HG03520 (cell line): ENCODE results near the gene ASAH2B.
"Not testable (repeated sequence)": the region's sequence is repeated elsewhere in the genome, so short reads cannot be mapped to it uniquely, and the experiment has no call there.

Experiments used
- ATAC-seq: cut with Tn5 transposase; IDR thresholded peaks from one replicate; pipeline ENCODE4 v1.9.1; 2021; ENCODE audit warnings: mild to moderate bottlenecking, moderate library complexity; ENCODE audit not compliant: unreplicated experiment

ASAH2B gene

DNA sequence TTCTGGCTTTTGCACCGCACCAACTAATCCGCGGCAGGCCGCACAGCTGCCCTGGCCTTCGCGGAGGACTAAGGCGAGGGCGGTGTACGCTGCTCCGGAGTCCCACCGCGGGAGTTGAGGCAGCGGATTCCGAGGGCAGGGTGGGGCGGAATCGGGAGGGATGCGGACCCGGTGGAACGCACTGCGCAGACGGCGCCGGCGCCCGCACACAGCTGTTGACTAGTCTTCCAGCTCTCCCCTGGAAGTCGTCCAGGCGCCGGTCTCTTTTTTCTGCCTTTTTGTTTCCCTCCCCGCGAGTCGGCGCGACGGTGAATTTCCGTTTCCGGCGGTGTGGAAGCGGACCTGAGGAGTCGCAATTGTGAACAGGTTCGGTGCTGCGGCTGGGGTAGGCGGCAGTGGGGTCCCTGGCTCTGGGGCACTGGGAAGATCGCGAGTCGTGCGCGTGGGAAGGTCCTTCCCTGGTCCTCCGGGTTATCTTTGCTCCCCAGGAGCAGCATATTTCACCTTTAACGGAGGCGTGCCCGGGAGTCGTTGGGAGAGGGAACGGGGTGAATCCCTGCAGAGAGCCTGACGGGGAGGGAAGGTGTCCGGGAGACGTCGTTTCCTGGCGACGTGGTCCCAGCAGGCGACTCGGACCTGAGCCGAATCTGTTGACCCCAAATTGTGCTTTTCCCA, at the start of gene ASAH2B:
ASAH2B (plus strand) TSS at position 319 of the 675 bp plus-strand sequence. CDS start 5,195 bp downstream, outside the sequence.
- peak; percentile 67 for ATAC-seq

DNA sequence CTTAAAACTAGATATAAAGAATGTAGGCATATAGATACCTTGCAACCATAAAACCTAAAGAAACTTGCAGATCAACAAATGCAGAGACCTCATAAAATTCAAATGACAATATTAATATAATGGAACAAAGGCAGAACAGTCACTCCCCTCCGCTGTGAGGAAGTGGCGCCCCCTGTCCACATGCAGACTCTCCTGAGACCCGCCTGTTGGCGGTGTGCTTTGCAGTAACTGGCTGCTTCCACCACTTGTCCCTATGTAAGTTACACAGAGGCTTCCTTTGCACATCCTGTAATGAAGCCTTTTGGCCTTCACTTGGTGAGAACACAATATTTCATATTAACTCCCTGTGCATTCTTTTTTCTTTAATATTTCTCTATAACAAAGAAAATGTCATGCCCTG, 41.9 kb upstream of the ASAH2B start:
- not testable (repeated sequence) for ATAC-seq

DNA sequence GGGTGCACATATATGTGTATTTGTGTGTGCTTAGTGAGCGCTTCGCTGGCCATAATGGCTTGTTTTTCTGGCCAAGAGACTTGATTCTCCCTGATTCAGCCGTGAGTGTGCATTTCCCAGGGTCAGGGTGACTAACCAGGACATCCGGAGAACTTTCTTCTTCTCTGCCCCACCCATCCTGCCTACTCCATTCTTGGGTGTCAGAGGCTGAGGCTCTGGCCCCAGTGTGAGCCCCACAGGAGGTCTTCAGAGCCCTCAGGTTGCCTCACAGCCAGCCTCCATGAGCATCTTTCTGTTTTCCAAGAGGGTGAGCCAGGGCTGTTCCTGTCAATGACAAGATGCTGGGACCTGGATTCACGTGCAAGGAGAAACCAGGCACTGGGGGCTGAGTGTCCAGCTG, 37.8 kb upstream of the ASAH2B start:
- not testable (repeated sequence) for ATAC-seq

DNA sequence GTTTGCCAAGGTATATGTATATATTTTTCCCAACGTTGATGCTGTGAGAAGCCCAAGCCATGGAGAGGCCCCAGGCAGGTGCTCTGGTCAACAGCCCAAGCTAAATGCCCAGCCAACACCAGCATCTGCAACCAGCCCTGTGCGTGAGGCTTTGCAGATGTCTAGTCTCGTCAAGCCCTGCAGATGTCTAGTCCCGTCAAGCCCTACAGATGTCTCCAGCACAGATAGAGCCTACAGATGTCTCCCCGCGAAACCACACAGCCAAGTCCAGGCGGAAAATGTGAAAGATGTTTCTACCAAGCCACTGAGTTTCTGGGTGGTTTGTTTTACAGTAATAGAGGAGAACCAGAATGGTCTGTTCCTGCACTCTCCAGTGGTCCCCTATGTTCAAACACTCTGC, 36.7 kb upstream of the ASAH2B start:
- ATAC-seq, result not testable (repeated sequence)

DNA sequence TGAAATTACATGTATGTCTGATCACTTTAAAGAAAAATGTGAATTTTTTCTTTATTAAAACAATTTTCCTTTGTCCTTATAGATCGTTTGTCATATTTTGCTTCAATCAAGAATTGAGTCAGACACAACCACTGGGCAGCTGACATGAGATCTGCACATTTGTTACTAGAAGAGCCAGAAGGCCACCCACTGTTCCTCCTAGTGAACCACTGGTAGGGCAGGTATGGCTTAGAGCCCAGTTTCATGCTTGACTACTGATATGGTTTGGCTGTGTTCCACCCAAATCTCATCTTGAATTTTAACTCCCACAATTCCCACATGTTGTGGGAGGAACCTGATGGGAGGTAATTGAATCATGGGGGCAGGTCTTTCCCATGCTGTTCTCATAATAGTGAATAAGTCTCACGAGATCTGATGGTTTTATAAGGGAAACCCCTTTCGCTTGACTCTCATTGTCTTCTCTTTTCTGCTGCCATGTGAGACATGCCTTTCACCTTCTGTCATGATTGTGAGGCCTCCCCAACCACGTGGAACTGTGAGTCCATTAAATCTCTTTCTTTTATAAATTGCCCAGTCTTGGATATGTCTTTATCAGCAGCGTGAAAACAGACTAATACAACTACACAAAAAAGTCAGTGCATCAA, 35.2 kb upstream of the ASAH2B start:
- not testable (repeated sequence) for ATAC-seq

DNA sequence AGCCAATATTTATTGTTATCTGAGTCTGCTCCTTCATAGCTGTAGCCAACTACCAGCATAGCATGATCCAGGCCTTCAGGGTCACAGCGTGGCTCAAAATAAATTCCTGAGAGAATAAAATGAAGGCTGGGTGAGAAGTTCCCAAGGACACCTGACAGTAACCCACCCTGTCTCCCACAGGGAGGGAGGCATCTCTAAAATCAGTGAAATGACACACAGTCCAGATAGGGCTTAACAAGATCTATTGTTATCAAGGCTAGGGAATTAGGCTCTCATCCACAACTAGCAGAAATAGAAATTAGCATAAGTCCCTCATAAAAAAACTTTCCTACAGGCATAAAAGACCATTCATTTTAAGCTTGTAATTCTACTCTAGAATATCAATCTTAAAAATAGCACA, 33.7 kb upstream of the ASAH2B start:
- ATAC-seq, result not testable (repeated sequence)

DNA sequence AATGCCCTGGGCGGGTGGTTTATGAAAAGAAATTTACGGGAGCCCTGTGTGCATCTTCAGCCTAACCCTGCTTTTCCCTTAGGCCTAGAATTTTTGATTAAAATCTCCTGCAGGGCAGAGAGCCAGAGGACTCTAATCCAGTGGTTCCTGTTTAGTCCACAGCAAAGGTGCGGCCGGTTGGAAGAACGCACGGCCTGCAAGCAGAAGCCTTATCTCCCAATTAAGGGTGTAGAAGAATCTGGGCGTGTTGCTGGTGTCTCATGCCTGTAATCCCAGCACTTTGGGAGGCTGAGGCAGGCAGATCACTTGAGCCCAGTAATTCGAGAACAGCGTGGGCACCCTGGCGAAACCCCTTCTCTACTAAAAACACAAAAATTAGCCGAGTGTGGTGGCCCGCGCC, 29.5 kb upstream of the ASAH2B start:
- ATAC-seq, result not testable (repeated sequence)

DNA sequence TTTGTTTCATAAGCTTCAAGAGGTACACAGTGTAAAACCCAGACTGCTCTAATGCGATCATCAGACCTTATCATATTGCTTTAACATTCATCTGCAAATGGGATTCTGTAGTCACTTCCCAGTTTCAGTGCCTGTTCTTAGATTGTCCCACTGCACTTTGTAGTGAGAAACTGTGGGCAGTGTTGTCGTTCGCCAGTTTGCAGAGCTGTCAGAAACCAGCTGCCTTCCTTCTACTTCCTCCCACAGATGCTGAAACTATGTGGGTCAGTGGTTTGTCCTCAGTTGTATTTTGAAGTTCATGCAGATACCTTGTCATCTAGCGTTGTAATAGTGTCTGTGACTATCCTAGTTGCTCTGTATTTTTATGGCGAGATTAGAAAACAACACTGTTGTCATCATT, 15.9 kb upstream of the ASAH2B start:
- ATAC-seq, result peak; percentile 72

DNA sequence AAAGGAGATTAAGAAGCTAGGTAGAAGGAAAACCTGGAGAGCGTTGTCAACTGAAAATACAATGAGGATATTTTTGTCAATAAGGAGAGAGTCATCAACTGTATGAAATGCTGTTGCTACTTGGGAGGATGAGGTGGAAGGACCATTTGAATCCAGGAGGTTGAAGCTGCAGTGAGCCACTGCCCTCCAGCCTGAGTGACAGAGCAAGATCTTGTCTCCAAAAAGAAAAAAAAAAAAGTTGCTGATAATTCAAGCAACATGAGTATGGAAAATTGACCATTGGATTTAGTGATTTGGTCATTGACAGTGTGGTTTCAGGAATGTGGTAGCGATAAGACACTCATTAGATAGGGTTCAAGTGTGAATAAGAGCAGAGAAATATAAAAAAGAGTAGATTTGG, 11.6 kb upstream of the ASAH2B start:
- ATAC-seq, result not testable (repeated sequence)

DNA sequence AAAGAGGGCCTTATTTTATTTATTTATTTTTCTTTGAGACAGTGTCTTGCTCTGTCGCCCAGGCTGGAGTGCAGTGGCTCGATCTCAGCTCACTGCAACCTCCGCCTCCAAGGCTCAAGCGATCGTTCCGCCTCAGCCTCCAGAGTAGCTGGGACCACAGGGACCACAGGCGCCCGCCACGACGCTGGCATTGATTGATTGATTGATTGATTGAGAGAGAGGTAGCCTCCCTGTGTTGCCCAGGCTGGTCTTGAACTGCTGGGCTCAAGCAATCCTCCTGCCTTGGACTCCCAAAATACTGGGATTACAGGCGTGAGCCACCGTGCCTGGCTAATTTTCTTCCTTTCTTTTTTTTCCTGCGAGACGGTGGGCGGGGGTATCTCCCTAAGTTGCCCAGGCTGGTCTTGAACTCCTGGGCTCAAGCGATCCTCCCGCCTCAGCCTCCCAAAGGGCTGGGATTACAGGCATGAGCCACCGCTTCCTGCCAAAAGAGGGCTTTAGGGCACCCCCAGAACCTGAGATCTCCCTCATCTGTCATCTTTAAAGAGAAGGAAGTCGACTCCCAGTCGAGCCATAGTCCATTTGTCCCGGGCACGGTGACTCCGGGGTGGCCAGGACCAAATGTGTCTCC, 634 bp upstream of the ASAH2B start:
- ATAC-seq, result not testable (repeated sequence)

DNA sequence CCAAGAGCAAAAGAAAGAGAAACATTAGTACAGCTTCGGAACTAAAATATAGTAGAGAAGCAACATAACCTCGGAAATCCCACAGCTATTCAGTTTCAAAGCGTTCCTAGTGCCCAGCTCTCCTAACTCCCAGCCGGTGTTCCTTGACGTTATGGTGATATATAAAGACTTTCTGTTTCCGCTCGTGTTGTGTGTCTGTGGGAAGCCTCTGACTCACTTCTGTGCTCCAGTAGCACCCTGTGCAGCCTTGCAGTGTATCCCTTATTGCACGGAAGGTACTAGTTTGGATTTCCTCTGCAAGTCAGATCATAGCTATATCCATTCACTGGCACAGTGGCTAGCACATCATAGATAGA, 535 bp downstream of the ASAH2B start:
- ATAC-seq, result peak; percentile 24

DNA sequence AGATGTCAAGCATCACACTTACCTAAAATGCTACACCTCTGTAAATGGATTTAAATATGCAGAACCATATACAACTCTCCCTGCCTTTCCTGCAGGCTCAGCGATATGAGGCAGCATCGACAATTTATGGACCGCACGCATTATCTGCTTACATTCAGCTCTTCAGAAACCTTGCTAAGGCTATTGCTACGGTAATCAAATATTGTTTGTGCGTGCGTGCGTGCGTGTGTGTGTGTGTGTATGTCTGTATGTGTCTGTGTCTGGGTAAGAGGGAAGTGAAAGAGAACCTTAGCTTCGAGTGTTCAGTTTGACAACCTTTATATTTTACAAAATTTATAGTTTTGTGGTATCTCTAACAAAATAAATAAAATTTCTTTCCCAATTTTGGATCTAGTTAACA, 3.1 kb downstream of the ASAH2B start:
- ATAC-seq, result not testable (repeated sequence)

DNA sequence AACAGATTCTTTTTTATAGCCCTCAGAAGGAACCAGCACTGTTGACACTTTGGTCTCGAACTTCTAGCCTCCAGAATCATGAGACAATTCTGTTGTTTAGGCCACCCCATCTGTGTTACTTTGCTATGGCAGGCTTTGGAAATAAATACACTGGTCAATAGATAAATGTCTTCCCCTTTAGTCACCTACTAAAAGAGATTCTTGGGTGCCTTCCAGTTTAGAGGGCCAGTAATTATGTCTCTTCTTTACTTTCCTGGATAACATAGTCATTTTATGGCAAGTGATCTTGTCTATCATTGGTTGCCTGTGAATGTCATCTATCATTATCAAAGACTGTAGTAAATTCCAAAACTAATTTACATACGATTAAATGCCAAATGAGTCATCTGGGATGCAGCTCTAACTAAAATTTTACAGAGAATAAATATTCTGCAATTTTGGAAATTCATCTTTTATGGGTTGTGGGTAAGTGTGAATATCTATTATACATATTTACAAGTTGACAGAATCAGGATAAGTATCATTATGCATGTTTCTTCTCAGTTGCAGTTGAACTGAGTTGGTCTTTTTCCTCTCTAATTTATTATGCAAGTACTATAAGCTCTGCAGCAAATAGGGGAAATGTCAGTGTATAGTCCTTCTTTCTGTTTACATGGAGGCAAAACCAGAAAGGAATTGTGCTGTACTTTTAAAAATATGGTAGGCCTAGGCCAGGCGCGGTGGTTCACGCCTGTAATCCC, 27.2 kb downstream of the ASAH2B start:
- not testable (repeated sequence) for ATAC-seq

DNA sequence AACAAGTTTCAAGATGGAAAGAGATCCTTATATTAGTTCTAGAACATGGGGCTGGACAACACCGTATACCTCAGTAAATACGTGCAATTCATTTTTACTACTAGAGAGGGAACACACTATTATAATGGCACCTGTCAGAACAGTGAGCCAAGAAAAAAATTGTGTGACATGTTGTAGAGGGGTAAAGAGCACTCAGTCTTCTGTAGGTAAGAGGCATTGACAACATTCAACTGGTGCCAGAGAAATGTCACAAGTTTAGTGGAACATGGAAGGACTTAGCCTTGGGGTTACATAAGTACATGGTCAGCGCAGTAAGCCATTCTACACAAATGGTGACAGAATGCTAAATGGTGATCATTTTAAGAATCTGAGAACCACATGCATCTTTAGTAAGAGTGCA, 32.3 kb downstream of the ASAH2B start:
- ATAC-seq, result not testable (repeated sequence)

DNA sequence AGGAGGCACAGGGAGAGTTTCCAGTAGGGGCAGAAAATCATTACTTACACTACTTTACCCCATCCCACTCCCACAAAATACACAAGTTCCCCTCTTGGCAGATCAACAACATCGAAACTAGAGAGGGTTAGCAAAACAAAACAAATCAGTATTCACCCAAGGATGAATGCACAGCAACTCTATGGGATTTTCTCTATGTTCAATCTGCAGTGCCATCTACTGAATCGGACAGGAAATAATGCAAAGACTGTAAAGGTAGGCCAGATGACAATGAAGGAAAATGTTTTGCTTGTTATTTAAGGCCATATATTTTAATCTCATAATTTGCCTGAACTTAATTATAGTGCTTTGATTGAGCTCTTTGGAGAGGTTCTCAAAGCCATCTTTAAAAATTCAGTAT, 35.1 kb downstream of the ASAH2B start:
- ATAC-seq, result not testable (repeated sequence)

DNA sequence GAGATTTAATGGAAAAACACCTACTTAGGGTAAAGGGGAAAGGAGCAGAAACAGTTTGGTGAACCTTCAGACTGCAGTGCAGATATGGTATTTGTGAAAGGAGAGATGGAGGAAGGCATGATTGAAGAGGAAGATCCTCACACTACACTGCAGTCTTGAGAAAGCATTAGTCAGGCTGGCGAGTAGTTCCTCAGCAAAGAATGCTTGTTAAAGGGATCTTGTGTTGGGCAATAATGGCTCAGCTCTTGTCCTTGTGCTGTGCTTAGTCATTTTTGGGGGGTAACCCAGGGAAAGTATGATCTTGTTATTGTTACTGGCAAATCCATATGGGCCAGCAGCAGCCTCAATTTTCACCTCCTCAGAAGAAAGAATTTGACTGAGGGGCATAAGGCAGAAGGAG, 40.3 kb downstream of the ASAH2B start:
- ATAC-seq, result not testable (repeated sequence)

DNA sequence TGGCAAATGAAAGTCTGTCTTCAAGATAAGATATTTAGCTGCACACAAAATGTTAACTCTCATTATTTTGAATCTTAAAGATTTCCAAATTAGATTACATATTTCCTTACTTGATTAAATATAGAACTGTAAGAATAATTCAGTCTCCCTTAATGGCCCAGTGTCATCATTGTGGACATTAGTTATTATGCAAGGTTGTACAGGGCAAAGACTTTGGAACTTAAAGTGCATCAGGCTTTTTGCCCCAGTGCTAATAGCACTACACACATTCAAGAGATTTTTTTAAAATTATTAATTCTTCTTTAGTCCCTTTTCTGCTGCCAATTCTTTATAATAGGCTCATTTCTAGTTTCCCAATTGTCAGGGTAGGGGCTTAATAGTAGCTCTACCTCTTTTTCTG, 42.3 kb downstream of the ASAH2B start:
- not testable (repeated sequence) for ATAC-seq

DNA sequence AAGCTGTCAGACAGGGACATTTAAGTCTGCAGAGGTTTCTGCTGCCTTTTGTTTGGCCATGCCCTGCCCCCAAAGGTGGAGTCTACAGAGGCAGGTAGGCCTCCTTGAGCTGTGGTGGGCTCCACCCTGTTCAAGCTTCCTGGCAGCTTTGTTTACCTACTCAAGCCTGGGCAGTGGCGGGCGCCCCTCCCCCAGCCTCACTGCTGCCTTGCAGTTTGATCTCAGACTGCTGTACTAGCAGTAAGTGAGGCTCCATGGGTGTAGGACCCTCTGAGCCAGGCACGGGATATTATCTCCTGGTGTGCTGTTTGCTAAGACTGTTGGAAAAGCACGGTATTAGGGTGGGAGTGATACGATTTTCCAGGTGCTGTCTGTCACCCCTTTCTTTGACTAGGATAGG, 48.2 kb downstream of the ASAH2B start:
- ATAC-seq, result not testable (repeated sequence)

DNA sequence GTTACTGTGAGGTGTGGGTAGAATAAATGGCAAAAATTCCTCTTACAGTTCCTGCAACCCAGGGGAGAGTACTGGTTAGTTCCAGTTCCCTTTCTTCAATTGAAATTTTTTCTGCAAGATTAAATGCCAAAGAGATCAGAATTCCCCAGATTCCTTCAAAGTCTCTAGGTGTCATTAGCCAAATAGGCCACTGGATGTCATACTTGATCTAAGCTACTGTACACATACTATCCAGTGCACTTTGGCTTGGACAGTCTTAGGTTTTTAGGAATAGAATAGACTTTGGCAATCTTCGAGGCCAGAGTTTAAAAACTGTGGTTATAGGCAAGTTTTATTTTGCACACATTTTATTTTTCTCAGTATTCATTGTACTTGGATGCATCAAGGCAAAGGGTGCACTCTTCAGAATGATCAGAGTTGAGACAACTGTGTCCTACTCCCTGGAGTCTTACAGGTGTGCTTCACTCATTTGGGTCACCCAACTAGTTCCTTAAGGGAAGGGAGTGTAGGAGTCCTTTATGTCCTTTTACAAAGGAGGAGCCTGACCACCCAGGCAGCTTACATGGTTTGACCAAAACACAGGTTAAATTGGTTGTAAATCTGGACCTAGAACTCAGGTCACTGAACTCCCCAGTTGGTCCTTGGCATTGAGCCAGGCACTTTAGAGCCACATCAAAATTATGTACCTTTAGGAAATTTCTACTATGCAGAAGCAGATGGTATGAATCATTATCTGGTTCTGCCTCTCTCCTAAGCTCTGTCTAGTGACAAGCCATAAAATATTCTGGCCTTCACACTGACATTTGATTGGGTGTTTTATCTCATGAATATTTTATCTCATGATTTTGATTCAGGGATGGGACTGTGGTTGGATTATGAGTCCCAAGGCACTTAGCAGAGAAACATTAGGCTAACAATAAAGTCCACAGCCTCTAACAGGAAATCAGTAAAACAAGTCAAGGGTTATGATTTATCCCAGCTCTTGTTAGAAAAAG, 49.5 kb downstream of the ASAH2B start:
- no peak for ATAC-seq

DNA sequence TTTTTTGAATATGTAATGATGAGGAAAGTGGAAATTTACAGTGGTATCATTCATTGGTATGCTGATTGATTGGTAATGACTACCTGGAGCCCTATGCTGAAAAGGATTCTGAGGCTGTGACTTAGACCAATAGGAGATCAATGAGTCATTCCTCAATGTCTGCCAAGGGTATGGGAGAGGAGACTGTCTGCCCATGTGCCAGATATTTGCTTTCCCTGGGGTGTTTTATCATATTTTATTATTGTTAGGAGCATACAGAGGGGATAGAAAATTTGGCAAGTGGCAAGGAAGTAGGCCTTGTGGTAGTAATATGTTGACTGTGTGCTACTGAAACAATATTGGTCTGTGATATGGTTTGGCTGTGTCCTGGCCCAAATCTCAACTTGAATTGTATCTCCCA, 54.8 kb downstream of the ASAH2B start:
- no peak for ATAC-seq
